SH-SY5Y (cell line): ENCODE measurements around the gene MANEAL.

ENCODE experiments used
- GATA2 ChIP-seq: IDR thresholded peaks from 2 replicates; pipeline ENCODE4 v1.6.1; 2011; ENCODE audit warnings: mild to moderate bottlenecking, low read depth, low read length
- GATA3 ChIP-seq: IDR thresholded peaks from 2 replicates; pipeline ENCODE4 v1.6.1; 2011; ENCODE audit warnings: low read depth, mild to moderate bottlenecking, low read length, moderate library complexity

GRCh38 chr1:37831109-37831508, 37.5 kb downstream of the MANEAL start:
- no peak for TF ChIP-seq GATA2
- TF ChIP-seq GATA3 = no peak
